GM21825 (cell line): ENCODE data around the gene FGF14.
"Not testable (repeated sequence)": the region's sequence is repeated elsewhere in the genome, so short reads cannot be mapped to it uniquely, and the experiment has no call there.

Experiments
- ATAC-seq: cut with Tn5 transposase; IDR thresholded peaks from one replicate; pipeline ENCODE4 v1.9.1; 2021; ENCODE audit warnings: mild to moderate bottlenecking, moderate library complexity; ENCODE audit not compliant: unreplicated experiment

FGF14 gene

DNA sequence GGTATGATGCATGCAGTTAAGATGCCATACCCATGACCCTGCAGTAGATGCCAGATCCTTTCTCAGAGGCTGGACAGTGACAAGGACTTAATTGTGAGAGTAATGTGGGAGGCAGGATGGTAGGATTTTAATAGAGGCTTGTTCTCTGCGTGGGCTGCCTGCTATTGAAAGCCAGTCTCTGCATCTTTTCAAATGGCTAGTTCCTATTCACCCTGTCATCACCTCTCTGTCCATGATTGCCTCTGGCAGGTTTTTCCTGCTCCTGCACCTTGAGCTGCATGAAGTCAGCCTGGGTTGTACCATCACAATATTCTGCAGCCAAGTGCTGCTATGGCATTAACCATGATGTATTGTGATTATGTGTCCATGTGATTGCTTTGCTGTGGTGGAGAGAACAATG lies 508.8 kb downstream of the FGF14 start:
- no peak for ATAC-seq

GRCh38 chr13:101892296-101892695 lies 509.6 kb downstream of the FGF14 start:
- ATAC-seq = no peak

- ATAC-seq = no peak
Measured at GRCh38 chr13:101881593-101881992, 520.3 kb downstream of the FGF14 start.

DNA sequence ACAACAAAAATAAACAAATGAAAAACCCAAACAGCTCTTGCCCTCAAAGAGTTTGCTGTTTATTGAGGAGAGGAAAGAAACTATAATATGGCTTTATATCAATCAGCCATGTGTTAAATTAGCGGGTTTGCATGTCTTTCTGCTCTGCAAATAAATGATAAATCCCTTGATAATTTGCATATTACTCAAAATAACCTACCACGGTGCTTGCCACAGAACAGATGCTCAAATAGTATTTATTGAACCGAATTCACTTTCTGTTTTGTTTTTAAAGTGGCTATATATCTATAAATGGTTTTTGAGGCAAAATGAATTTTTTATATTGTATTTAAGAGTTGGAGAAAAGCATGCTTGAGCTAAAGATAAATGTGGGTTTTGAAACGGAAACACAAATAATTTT lies 521.3 kb downstream of the FGF14 start:
- ATAC-seq = no peak

DNA sequence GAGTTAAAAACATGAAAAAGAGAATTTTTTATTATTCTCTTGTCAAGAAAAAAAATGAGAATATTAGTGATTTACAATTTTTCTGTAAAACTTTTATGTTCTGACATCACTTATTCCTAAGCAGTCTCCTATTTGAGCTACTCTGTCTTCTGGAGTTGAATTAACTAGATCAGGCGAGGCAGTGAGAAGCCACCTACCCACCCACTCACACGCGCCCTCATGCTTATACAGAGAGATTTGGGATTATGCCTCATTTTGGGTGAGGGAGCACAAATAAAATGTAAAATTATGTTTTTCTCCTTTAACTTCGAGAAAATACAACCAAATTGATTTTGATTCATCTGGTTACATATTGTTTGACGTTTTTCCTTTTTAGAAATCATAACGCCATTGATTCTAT lies 524.9 kb downstream of the FGF14 start:
- ATAC-seq = no peak

DNA sequence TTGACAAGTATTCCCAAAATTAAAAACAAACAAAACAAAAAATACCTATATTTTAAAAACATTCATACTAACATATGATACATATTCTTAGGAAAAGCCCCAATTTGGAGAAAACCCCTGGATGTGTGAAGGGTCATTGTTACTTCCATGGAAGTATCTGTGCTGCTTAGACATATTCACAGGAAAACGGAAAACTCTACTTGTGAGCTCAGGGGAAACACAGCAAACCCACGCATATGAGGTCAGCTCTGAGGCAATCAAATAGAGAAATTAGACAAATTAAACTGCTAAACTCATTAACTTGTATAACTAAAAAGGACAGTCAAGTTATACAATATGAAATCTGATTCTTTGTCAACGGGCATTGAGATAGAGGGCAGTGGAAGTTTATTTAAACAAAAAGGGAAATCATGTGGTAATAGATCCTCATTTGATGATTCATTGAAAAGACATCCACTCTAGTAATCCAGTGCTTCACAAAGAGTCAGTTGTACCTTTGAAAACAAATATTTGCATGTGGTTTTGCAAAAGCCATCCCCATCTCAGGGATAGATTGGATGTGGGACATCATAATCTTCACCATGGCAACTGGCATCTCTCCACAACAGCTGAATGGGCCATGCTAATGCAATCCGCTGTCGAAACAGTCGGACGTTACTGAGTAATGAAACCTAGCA lies 526.0 kb downstream of the FGF14 start:
- ATAC-seq = no peak

DNA sequence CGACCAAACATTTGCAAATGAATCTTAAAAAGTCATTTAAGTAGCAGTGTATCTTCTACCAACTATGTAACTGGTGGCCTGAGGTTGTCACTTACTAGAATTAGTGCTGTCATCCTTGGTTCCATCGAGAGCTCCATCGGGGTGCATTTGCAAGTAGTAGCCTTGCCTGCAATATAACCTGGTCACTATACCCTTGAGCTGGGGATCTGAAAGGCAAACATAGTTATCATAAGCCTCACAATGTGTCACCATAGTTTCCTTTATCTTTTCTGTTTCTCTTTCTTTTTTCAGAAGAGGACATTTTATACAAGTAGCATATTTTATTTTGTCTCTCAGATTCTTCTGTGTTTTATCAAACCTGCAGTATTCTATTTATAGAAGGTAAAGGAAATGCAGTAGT lies 526.8 kb downstream of the FGF14 start:
- no peak for ATAC-seq

- peak; percentile 94 for ATAC-seq
Measured at GRCh38 chr13:101869553-101869952, 532.3 kb downstream of the FGF14 start.

DNA sequence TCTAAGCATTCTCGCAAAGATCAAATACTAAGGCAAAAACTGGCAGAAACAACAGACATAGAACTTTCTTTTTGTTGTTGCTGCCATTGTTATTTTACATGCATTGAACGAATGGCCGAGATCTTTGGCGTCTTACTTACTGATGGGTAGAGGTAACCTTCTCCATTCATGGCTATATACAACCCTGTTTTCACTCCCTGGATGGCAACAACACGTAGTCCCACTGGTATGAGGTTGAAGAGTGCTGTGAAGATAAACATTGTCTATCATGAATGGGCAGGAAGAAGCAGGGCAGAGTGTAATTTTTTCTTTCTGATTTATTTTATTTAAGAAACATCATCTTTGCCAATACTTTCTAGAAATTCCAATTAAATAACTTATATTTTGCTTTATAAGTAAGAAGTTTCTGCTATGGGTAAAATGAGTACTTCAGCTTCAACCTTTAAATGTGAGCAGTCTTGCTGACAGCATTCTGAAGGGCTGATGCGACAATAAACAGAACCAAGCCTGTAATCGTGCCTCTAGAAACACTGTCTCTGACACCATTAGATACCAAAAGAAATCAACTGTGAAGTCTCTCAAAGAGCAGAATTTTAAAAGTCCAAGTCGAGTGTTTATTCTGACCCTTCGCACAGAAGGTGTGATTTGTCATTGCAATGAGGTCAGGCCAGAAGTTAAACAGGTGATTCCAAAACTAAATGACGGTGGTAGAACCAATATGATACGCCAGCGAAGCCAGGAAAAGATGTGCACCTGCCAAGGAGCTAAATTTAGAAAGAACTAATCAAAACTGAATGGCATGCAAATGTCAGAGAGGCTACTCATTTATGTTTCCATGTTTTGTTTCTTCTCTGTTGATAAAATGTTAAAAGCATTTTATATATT lies 533.0 kb downstream of the FGF14 start:
- no peak for ATAC-seq

DNA sequence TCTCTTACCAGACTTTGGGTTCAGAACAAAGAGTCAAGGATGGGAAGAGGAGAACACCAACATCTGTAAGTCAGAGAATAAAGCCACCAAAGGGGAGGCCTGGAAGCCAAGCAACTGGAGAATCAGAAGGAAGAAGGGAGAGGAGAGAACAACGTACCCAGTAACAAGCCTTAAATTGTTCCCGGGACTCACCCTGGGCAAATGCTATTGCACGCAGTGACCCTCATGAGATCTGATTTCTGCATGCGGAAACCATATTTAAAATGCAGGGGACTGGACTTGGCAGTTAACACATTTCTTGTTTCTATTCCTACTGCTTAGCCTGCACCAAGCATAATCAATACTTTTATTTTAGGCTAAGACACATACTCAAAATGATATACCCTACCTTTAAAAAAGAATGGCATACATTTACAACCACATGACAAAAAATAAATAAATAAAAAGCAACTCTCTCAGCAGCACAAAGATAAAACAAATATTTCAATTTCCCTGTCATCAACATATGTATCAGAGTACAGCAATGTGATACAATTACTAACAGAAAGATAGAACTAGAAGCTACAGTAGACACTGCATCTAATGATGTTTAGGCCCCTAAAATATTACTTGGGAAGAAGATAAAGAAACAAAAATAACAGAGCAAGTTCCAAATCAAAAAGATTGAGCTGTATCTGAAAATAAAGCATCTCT lies 534.8 kb downstream of the FGF14 start:
- ATAC-seq = no peak

GRCh38 chr13:101858860-101859259 lies 543.0 kb downstream of the FGF14 start:
- no peak for ATAC-seq

DNA sequence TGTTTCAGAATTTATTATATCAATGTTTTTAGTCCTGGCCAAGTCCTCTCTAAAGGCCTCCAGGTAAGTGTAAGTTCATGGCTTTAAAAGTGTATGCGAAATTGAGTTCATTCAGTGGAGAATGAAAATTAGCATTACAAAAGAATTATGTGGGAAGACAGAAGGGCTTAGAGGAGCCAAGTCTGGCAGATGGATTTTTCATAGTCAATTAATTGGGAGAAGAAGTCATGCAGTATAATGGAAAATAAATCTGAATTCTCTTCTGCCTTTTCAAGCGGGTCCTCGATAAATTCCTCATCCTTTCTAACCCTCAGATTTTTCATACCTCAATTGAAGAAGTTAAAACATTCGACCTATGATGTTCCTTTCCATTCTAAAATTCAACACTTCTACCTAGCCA lies 555.1 kb downstream of the FGF14 start:
- no peak for ATAC-seq

DNA sequence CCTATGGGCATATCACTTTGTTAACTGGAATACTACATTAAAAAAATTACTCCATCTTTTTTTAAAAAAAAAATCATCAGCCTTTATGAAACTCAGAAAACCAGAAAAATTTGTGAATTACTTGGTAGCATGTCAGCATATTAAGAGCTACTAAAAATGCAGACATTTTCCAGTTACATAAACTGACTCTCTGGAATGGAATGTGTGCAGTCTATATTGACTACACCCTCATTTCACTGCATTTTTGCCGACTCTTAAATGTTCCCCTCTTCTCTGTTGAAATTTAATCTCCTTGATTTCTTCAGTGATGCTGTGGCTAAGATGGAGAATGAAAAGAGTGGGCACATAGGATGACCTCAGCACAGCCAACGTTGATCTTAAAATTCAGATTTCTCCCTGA lies 555.6 kb downstream of the FGF14 start:
- no peak for ATAC-seq

DNA sequence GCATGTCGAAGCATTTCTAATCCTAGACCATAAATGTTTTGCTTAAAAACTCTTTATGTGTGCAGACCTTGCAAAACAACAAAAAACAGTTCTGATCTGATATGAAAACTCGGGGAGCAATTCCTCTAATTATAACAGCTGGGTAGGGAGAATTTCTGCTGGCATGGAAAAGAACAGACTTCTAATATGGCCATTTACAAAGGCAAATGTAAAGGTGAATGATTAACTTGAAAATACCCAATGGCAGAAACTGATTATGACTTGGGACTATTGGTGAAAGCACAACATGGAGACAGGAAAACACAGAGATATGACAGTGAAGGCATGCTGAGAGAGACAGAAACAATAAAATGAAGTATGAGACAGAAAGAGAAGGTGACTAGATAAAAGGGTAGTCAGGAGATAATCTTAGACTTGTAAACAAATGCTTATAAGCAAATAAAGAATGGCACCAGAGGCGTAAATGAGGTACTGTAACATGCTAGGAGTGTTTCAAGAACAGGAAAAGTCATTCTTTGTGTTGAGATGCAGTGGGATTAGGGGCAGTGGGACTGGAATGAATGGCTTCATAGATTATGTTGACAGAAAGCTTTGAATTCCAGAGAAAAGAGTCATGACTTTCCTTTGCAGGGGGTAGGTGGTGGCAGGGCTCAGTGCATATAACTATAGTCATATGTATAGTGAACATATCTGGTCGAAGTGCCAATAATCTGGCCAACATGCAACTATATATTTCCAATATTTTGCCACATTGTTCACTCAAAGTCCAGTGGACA lies 556.4 kb downstream of the FGF14 start:
- no peak for ATAC-seq

- ATAC-seq = no peak
Measured at GRCh38 chr13:101841698-101842097, 560.1 kb downstream of the FGF14 start.

- ATAC-seq = no peak
Measured at GRCh38 chr13:101838323-101838722, 563.5 kb downstream of the FGF14 start.

GRCh38 chr13:101837778-101838177 lies 564.1 kb downstream of the FGF14 start:
- ATAC-seq = not testable (repeated sequence)

DNA sequence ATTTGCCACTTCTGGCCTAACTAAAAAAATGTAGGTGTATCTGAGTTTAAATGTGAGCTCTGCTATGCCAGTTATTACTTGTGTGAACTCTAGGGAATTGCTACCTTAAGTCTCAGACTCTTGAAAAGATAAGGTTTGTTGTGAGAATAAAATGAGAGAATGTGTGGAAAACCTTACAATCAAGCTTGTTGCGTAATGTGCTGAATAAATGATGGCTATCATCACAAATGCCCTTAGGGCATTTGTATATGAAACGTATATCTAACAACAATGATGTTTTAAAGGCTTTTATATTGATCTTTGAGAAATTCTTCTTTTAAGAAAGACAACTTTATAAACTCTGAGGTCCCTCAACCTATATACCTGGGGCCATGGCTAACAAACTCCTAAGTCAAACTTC lies 564.6 kb downstream of the FGF14 start:
- ATAC-seq = no peak

DNA sequence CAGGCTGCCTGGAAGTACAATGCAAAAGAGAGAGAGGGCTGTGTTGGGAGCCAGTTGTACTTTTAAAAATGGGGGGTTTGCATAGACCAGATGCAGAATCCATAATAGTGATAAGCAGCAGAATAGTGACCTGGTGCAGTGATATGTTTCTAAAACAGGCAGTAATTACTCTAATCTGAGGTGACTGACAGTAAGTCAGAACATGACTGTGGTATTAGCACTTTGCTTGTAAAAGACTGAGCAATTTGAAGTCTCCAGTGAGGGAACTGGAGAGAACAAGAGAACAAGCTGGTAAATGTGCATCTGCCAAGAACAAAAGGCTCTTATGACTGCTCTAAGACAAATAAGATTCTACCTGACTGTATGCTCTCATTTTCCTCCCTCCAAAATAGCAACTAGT lies 565.9 kb downstream of the FGF14 start:
- no peak for ATAC-seq

DNA sequence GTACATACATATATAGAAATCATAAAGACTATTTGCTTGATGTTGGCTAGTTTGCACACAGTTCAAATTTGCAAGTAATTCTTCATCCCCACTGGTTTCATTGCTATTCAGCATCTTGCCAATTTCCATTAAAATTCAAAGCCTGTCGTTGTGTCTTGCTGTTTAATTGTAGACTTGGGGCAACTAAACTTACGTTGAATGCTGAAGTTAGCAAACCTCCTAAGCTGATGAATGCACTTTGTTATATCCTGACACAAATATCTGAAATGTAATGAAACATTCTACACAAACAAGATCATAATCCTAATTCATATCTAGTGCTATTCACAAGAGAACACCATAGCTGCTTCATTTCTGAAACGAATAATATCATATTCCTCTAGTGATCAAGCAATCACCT lies 568.2 kb downstream of the FGF14 start:
- no peak for ATAC-seq

GRCh38 chr13:101830035-101830434 lies 571.8 kb downstream of the FGF14 start:
- no peak for ATAC-seq
